HEK293 (cell line): Measurements from ENCODE around the gene CCDC92B.

Experiments used
- CTCF ChIA-PET: fragments of 350-600 bp; formaldehyde crosslinking; extraction: SDS; loops from one replicate; lab custom pipeline; 2021; ENCODE audit warnings: antibody characterized with exemption; lab: Yijun Ruan, JAX
- POLR2A ChIA-PET: fragments of 300-600 bp; formaldehyde crosslinking; extraction: SDS; loops from one replicate; lab custom pipeline; 2020; ENCODE audit warnings: antibody characterized with exemption, inconsistent platforms; lab: Yijun Ruan, JAX
- H3K27ac ChIP-seq: fragments of 200-500 bp; sonication (Bioruptor generic); 2 replicates; pipeline ENCODE4 v1.5.1; 2014; ENCODE audit warnings: low read depth, low read length, control low read depth, inconsistent platforms; ENCODE audit errors: extremely low read depth
- H3K36me3 ChIP-seq, 2 experiments: fragments of 200-500 bp in 1 of 2; sonication (Bioruptor generic) in 1 of 2; 1 replicate in 1 of 2; 2 replicates in 1 of 2; pipeline ENCODE4 v1.5.1; 2014 to 2017; ENCODE audit warnings: inconsistent platforms in 2 of 2, low read length in 2 of 2; ENCODE audit not compliant: control insufficient read depth in 2 of 2, insufficient read depth in 1 of 2
- H3K4me1 ChIP-seq: fragments of 200-500 bp; sonication (Bioruptor generic); 2 replicates; pipeline ENCODE4 v1.5.1; 2014; ENCODE audit warnings: mild to moderate bottlenecking, low read length, inconsistent platforms; ENCODE audit not compliant: control insufficient read depth, insufficient read depth
- H3K4me3 ChIP-seq: 2 replicates; pipeline ENCODE4 v1.5.1; 2011; ENCODE audit warnings: low read depth, mild to moderate bottlenecking, control low read depth, low read length, moderate library complexity
- H3K9me3 ChIP-seq: fragments of 200-500 bp; sonication (Bioruptor generic); 2 replicates; pipeline ENCODE4 v1.5.1; 2014; ENCODE audit warnings: low read depth, low read length, inconsistent platforms; ENCODE audit not compliant: control insufficient read depth, insufficient read depth
- HOXC10 ChIP-seq: sonication (generic); formaldehyde crosslinking; IDR thresholded peaks from 2 replicates; pipeline ENCODE4 v1.8.1; 2023; ENCODE audit warnings: mild to moderate bottlenecking, missing genetic modification reagents
- MEIS1 ChIP-seq: sonication (generic); formaldehyde crosslinking; IDR thresholded peaks from 2 replicates; pipeline ENCODE4 v1.8.1; 2022; ENCODE audit warnings: missing genetic modification reagents, mild to moderate bottlenecking, borderline replicate concordance
- OSR2 ChIP-seq: fragments of 450-650 bp; formaldehyde crosslinking; IDR thresholded peaks from 2 replicates; pipeline ENCODE4 v1.5.1; 2016; ENCODE audit warnings: missing biosample characterization, missing genetic modification characterization
- ZNF10 ChIP-seq: fragments of 450-650 bp; formaldehyde crosslinking; IDR thresholded peaks from 2 replicates; pipeline ENCODE4 v1.5.1; 2017; ENCODE audit warnings: missing biosample characterization, missing genetic modification characterization
- ZNF155 ChIP-seq: fragments of 450-650 bp; formaldehyde crosslinking; IDR thresholded peaks from 2 replicates; pipeline ENCODE4 v1.5.1; 2016; ENCODE audit warnings: missing biosample characterization, missing genetic modification characterization
- ZNF157 ChIP-seq: fragments of 450-650 bp; formaldehyde crosslinking; IDR thresholded peaks from 2 replicates; pipeline ENCODE4 v1.5.1; 2016; ENCODE audit warnings: missing biosample characterization, missing genetic modification characterization
- ZNF169 ChIP-seq: fragments of 450-650 bp; formaldehyde crosslinking; IDR thresholded peaks from 2 replicates; pipeline ENCODE4 v1.5.1; 2016; ENCODE audit warnings: missing biosample characterization, missing genetic modification characterization
- ZNF2 ChIP-seq: fragments of 450-650 bp; formaldehyde crosslinking; IDR thresholded peaks from 2 replicates; pipeline ENCODE4 v1.5.1; 2016; ENCODE audit warnings: missing biosample characterization, missing genetic modification characterization
- ZNF211 ChIP-seq: fragments of 450-650 bp; formaldehyde crosslinking; IDR thresholded peaks from 2 replicates; pipeline ENCODE4 v1.5.1; 2016; ENCODE audit warnings: low read depth, missing biosample characterization, missing genetic modification characterization
- ZNF266 ChIP-seq: fragments of 450-650 bp; formaldehyde crosslinking; IDR thresholded peaks from 2 replicates; pipeline ENCODE4 v1.5.1; 2016; ENCODE audit warnings: missing biosample characterization, missing genetic modification characterization, low read depth
- ZNF335 ChIP-seq: fragments of 450-650 bp; formaldehyde crosslinking; conservative IDR thresholded peaks from 2 replicates; pipeline ENCODE4 v1.5.1; 2016; ENCODE audit warnings: missing biosample characterization, missing genetic modification characterization
- ZNF350 ChIP-seq: fragments of 450-650 bp; formaldehyde crosslinking; IDR thresholded peaks from 2 replicates; pipeline ENCODE4 v1.5.0; 2017; ENCODE audit warnings: missing biosample characterization, mild to moderate bottlenecking, missing genetic modification characterization
- ZNF521 ChIP-seq: fragments of 450-650 bp; formaldehyde crosslinking; IDR thresholded peaks from 2 replicates; pipeline ENCODE4 v1.5.1; 2017; ENCODE audit warnings: missing biosample characterization, mild to moderate bottlenecking, missing genetic modification characterization
- ZNF549 ChIP-seq: fragments of 450-650 bp; IDR thresholded peaks from 2 replicates; pipeline ENCODE4 v1.5.1; 2018; ENCODE audit warnings: missing biosample characterization, missing genetic modification characterization, mild to moderate bottlenecking, inconsistent platforms, moderate library complexity
- ZNF645 ChIP-seq: fragments of 450-650 bp; formaldehyde crosslinking; IDR thresholded peaks from 2 replicates; pipeline ENCODE4; 2016; ENCODE audit warnings: missing biosample characterization, missing genetic modification characterization
- ZNF670 ChIP-seq: fragments of 450-650 bp; formaldehyde crosslinking; IDR thresholded peaks from 2 replicates; pipeline ENCODE4 v1.5.1; 2016; ENCODE audit warnings: missing biosample characterization, missing genetic modification characterization, low read depth
- ZNF677 ChIP-seq: fragments of 450-650 bp; IDR thresholded peaks from 2 replicates; pipeline ENCODE4 v1.5.0; 2018; ENCODE audit warnings: missing biosample characterization, mild to moderate bottlenecking, missing genetic modification characterization, moderate library complexity
- ZNF768 ChIP-seq: fragments of 450-650 bp; formaldehyde crosslinking; IDR thresholded peaks from 2 replicates; pipeline ENCODE4 v1.5.1; 2018; ENCODE audit warnings: missing biosample characterization, mild to moderate bottlenecking, missing genetic modification characterization
- TF ChIP-seq, protein P1 (sequence below): fragments of 450-650 bp; formaldehyde crosslinking; IDR thresholded peaks from 2 replicates; pipeline ENCODE4 v1.5.1; 2016; ENCODE audit warnings: missing biosample characterization, missing genetic modification characterization
- TF ChIP-seq, protein P2 (sequence below): fragments of 450-650 bp; formaldehyde crosslinking; IDR thresholded peaks from 2 replicates; pipeline ENCODE4 v1.5.1; 2016; ENCODE audit warnings: missing biosample characterization, missing genetic modification characterization

CCDC92B gene

GRCh38 chr17:2734939-2735338 is 14.5 kb downstream of the CCDC92B start (continued):
- TF ChIP-seq, protein P1, sequence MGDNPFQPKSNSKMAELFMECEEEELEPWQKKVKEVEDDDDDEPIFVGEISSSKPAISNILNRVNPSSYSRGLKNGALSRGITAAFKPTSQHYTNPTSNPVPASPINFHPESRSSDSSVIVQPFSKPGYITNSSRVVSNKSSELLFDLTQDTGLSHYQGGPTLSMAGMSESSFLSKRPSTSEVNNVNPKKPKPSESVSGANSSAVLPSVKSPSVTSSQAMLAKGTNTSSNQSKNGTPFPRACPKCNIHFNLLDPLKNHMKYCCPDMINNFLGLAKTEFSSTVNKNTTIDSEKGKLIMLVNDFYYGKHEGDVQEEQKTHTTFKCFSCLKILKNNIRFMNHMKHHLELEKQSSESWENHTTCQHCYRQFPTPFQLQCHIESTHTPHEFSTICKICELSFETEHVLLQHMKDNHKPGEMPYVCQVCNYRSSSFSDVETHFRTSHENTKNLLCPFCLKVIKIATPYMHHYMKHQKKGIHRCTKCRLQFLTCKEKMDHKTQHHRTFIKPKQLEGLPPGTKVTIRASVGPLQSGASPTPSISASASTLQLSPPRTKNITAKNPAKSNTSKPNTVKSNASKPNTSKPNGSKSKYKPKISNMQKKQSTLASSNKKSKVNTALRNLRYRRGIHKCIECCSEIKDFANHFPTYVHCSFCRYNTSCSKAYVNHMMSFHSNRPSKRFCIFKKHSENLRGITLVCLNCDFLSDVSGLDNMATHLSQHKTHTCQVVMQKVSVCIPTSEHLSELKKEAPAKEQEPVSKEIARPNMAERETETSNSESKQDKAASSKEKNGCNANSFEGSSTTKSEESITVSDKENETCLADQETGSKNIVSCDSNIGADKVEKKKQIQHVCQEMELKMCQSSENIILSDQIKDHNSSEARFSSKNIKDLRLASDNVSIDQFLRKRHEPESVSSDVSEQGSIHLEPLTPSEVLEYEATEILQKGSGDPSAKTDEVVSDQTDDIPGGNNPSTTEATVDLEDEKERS (tag by site-specific recombination): no peak
- TF ChIP-seq ZNF155 (no peak), ZNF266 (no peak), ZNF211 (tag by site-specific recombination) (no peak), ZNF350 (tag by site-specific recombination) (no peak)

DNA sequence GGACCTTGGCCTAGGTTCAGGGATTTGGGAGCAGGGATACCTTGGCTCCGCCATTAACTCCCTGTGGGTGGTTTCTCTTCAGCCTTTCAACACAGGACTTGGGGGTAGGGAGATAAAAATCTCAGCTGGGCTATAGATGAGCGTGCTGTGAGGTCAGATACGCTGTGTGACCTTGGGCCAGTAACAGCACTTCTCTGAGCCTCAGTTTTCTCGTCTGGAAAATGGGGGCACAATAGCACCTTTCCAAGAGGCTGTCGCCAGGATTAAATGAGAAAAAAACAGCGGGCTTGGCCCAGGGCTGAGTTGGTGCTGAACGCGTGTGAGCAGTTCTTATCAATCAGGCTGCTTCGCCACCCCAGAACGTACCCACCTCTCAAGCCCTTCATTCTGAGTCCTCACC is 17.6 kb downstream of the CCDC92B start:
- ChIA-PET POLR2A (no interaction called here), CTCF (interaction anchor here (0.6 kb wide), 1 partner anchor 54 kb away, joined by 3 read pairs; no protein-coding TSS in a partner anchor)
- Histone ChIP-seq H3K9me3 (no peaks in the 10 kb centered on the region), H3K4me3 (no peak overlapping the region), H3K36me3 (no peaks in the 10 kb centered on the region), H3K27ac (no peak overlapping the region), H3K4me1 (no peaks in the 10 kb centered on the region)
- TF ChIP-seq ZNF155 (no peak), ZNF768 (0 out of 2 replicates have a peak, but pooled peaks have one; percentile 37)

GRCh38 chr17:2730764-2731353 is 18.6 kb downstream of the CCDC92B start:
- Histone ChIP-seq H3K4me1 (no peaks in the 10 kb centered on the region), H3K4me3 (no peak overlapping the region), H3K36me3 (no peaks in the 10 kb centered on the region), H3K27ac (no peak overlapping the region), H3K9me3 (no peaks in the 10 kb centered on the region)
- POLR2A ChIA-PET: no interaction called here
- CTCF ChIA-PET: interaction anchor here (0.6 to 0.8 kb wide), 2 partner anchors 219 to 315 kb away, joined by 3 read pairs; partner anchors contain the start of gene METTL16
- TF ChIP-seq ZNF677 (tag by site-specific recombination): no peak
- no peak for TF ChIP-seq ZNF335 (tag by site-specific recombination)

- CTCF ChIA-PET: interaction anchor here (0.6 to 1.4 kb wide), 5 partner anchors 11 to 342 kb away, joined by 3 to 4 read pairs (median 3); no protein-coding TSS in a partner anchor
- no peak overlapping the region for H3K27ac ChIP-seq
- H3K36me3 ChIP-seq: no peaks in the 10 kb centered on the region
- no peaks in the 10 kb centered on the region for H3K4me1 ChIP-seq
- no peaks in the 10 kb centered on the region for H3K9me3 ChIP-seq
- POLR2A ChIA-PET: interaction anchor here (0.6 to 1.3 kb wide), 3 partner anchors 28 to 1032 kb away, joined by 3 to 6 read pairs (median 5); partner anchors contain the start of gene PAFAH1B1
- no peak overlapping the region for H3K4me3 ChIP-seq
- TF ChIP-seq MEIS1 (no peak), ZNF10 (tag by site-specific recombination) (no peak), ZNF157 (tag by site-specific recombination) (no peak), ZNF549 (no peak), OSR2 (tag by site-specific recombination) (peak; percentile 34; the same call in 1 of the 2 replicates), ZNF670 (tag by site-specific recombination) (no peak), ZNF169 (tag by site-specific recombination) (no peak), HOXC10 (CRISPR knock-in tag) (no peak), ZNF2 (tag by site-specific recombination) (no peak), ZNF645 (tag by site-specific recombination) (no peak), ZNF521 (tag by site-specific recombination) (no peak)
- TF ChIP-seq, protein P2, sequence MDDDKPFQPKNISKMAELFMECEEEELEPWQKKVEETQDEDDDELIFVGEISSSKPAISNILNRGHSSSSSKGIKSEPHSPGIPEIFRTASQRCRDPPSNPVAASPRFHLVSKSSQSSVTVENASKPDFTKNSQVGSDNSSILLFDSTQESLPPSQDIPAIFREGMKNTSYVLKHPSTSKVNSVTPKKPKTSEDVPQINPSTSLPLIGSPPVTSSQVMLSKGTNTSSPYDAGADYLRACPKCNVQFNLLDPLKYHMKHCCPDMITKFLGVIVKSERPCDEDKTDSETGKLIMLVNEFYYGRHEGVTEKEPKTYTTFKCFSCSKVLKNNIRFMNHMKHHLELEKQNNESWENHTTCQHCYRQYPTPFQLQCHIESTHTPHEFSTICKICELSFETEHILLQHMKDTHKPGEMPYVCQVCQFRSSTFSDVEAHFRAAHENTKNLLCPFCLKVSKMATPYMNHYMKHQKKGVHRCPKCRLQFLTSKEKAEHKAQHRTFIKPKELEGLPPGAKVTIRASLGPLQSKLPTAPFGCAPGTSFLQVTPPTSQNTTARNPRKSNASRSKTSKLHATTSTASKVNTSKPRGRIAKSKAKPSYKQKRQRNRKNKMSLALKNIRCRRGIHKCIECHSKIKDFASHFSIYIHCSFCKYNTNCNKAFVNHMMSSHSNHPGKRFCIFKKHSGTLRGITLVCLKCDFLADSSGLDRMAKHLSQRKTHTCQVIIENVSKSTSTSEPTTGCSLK (tag by site-specific recombination): no peak
These were observed 24.7 kb downstream of the CCDC92B start for GRCh38 chr17:2724784-2725164.
